H9 (cell line): ENCODE measurements around the gene FLT3. TPM values are rescaled to one million over a fixed set of nuclear protein-coding genes. Genes with fewer than 3 reads are reported as not detected.

Source experiments
- DNase-seq: peaks from one replicate; pipeline ENCODE4 v3.0.0-alpha.2; 2017
- H2AFZ ChIP-seq: one replicate; pipeline ENCODE4 v1.6.1; 2013; ENCODE audit warnings: mild to moderate bottlenecking, low read length, control low read depth, moderate library complexity
- H2AK5ac ChIP-seq: 2 replicates; pipeline ENCODE4 v1.6.1; 2013; ENCODE audit warnings: low read length, control low read depth, mixed read lengths; ENCODE audit not compliant: insufficient read length
- H2BK120ac ChIP-seq: one replicate; pipeline ENCODE4 v1.6.1; 2013; ENCODE audit warnings: low read depth, mild to moderate bottlenecking, low read length, control low read depth, inconsistent platforms; ENCODE audit not compliant: poor library complexity, severe bottlenecking
- H2BK12ac ChIP-seq: 2 replicates; pipeline ENCODE4 v1.6.1; 2013; ENCODE audit warnings: low read length, control low read depth, mixed read lengths, low read depth; ENCODE audit not compliant: insufficient read length
- H2BK15ac ChIP-seq: 2 replicates; pipeline ENCODE4 v1.6.1; 2013; ENCODE audit warnings: low read depth, low read length, control low read depth
- H2BK20ac ChIP-seq: one replicate; pipeline ENCODE4 v1.6.1; 2013; ENCODE audit warnings: low read depth, mild to moderate bottlenecking, low read length, control low read depth, inconsistent platforms; ENCODE audit not compliant: poor library complexity, severe bottlenecking
- H2BK5ac ChIP-seq: 2 replicates; pipeline ENCODE4 v1.6.1; 2013; ENCODE audit warnings: low read length, control low read depth, mixed read lengths; ENCODE audit not compliant: insufficient read length
- H3K14ac ChIP-seq: 2 replicates; pipeline ENCODE4 v1.6.1; 2013; ENCODE audit warnings: low read length, control low read depth; ENCODE audit not compliant: insufficient read depth
- H3K18ac ChIP-seq: 2 replicates; pipeline ENCODE4 v1.6.1; 2013; ENCODE audit warnings: low read depth, mild to moderate bottlenecking, mixed read lengths, low read length, control low read depth; ENCODE audit not compliant: insufficient read length
- H3K23ac ChIP-seq: 2 replicates; pipeline ENCODE4 v1.6.1; 2013; ENCODE audit warnings: low read length, control low read depth, mixed read lengths, low read depth; ENCODE audit not compliant: insufficient read length
- H3K23me2 ChIP-seq: 2 replicates; pipeline ENCODE4 v1.6.1; 2013; ENCODE audit warnings: low read depth, mild to moderate bottlenecking, mixed read lengths, low read length, control low read depth; ENCODE audit not compliant: insufficient read length, poor library complexity, severe bottlenecking
- H3K27ac ChIP-seq: 2 replicates; pipeline ENCODE4 v1.5.1; 2013; ENCODE audit warnings: low read length, control low read depth, mixed read lengths, low read depth; ENCODE audit not compliant: insufficient read length
- H3K27me3 ChIP-seq: 2 replicates; pipeline ENCODE4 v1.6.1; 2013; ENCODE audit warnings: low read length, control low read depth, inconsistent platforms; ENCODE audit not compliant: insufficient read depth
- H3K4ac ChIP-seq: 2 replicates; pipeline ENCODE4 v1.6.1; 2013; ENCODE audit warnings: low read depth, mild to moderate bottlenecking, control low read depth, inconsistent platforms, low read length, moderate library complexity
- H3K4me1 ChIP-seq: 2 replicates; pipeline ENCODE4 v1.6.1; 2013; ENCODE audit warnings: low read length, control low read depth, inconsistent platforms; ENCODE audit not compliant: insufficient read depth
- H3K4me2 ChIP-seq: 2 replicates; pipeline ENCODE4 v1.6.1; 2013; ENCODE audit warnings: low read length, control low read depth, mixed read lengths; ENCODE audit not compliant: insufficient read length, insufficient read depth
- H3K56ac ChIP-seq: 2 replicates; pipeline ENCODE4 v1.6.1; 2013; ENCODE audit warnings: low read depth, mild to moderate bottlenecking, mixed read lengths, low read length, control low read depth; ENCODE audit not compliant: insufficient read length
- H3K79me1 ChIP-seq: 2 replicates; pipeline ENCODE4 v1.6.1; 2013; ENCODE audit warnings: low read depth, mild to moderate bottlenecking, moderate library complexity, low read length, control low read depth, inconsistent platforms; ENCODE audit not compliant: insufficient read depth, poor library complexity, severe bottlenecking
- H3K79me2 ChIP-seq: 2 replicates; pipeline ENCODE4 v1.6.1; 2013; ENCODE audit warnings: low read length, control low read depth, inconsistent platforms; ENCODE audit not compliant: insufficient read depth
- H3K9ac ChIP-seq: 2 replicates; pipeline ENCODE4 v1.6.1; 2013; ENCODE audit warnings: low read length, control low read depth, mixed read lengths; ENCODE audit not compliant: insufficient read length; ENCODE audit errors: extremely low read depth
- H3K9me3 ChIP-seq: one replicate; pipeline ENCODE4 v1.6.1; 2013; ENCODE audit warnings: low read depth, low read length, inconsistent platforms; ENCODE audit not compliant: control insufficient read depth
- H3T11ph ChIP-seq: one replicate; pipeline ENCODE4 v1.6.1; 2013; ENCODE audit warnings: mild to moderate bottlenecking, low read length, control low read depth, inconsistent platforms
- H4K20me1 ChIP-seq: one replicate; pipeline ENCODE4 v1.6.1; 2013; ENCODE audit not compliant: control insufficient read depth, insufficient read length, insufficient read depth
- H4K5ac ChIP-seq: 2 replicates; pipeline ENCODE4 v1.6.1; 2013; ENCODE audit warnings: low read depth, mild to moderate bottlenecking, mixed read lengths, low read length, control low read depth; ENCODE audit not compliant: insufficient read length
- H4K8ac ChIP-seq: replicated peaks from 2 replicates; pipeline ENCODE4 v1.6.1; 2013; ENCODE audit warnings: low read length, control low read depth, mixed read lengths, low read depth; ENCODE audit not compliant: insufficient read length
- H4K91ac ChIP-seq: 2 replicates; pipeline ENCODE4 v1.6.1; 2013; ENCODE audit warnings: low read depth, mild to moderate bottlenecking, moderate library complexity, mixed read lengths, low read length, control low read depth; ENCODE audit not compliant: insufficient read length
- H3K27ac Mint-ChIP-seq, 3 experiments: 2 replicates in 2 of 3; 3 replicates in 1 of 3; pipeline ENCODE4 v1.8.0; 2020 to 2021; ENCODE audit warnings: mixed read lengths in 3 of 3, mild to moderate bottlenecking in 1 of 3, moderate library complexity in 1 of 3
- H3K27me3 Mint-ChIP-seq: 2 replicates; pipeline ENCODE4 v1.8.0; 2021; ENCODE audit warnings: low read depth, mild to moderate bottlenecking, moderate library complexity, mixed read lengths
- H3K36me3 Mint-ChIP-seq, 3 experiments: 2 replicates in 2 of 3; 3 replicates in 1 of 3; pipeline ENCODE4 v1.8.0; 2020 to 2021; ENCODE audit warnings: low read depth in 3 of 3, mixed read lengths in 3 of 3; ENCODE audit not compliant: insufficient read depth in 1 of 3
- H3K4me1 Mint-ChIP-seq, 2 experiments: 2 replicates each; pipeline ENCODE4 v1.8.0; 2020; ENCODE audit warnings: mixed read lengths in 2 of 2
- H3K4me3 Mint-ChIP-seq, 2 experiments: 2 replicates in 1 of 2; 3 replicates in 1 of 2; pipeline ENCODE4 v1.8.0; 2020 to 2021; ENCODE audit warnings: mild to moderate bottlenecking in 2 of 2, mixed read lengths in 2 of 2, moderate library complexity in 1 of 2
- H3K9me3 Mint-ChIP-seq, 2 experiments: 2 replicates in 1 of 2; 3 replicates in 1 of 2; pipeline ENCODE4 v1.8.0; 2020; ENCODE audit warnings: mild to moderate bottlenecking in 2 of 2, mixed read lengths in 2 of 2, moderate library complexity in 1 of 2
- WGBS: extraction: QIAGEN DNeasy Blood & Tissue Kit; methylation state at CpG from one replicate; pipeline ENCODE4 v1.1.7; 2013; ENCODE audit warnings: missing lambda C conversion rate, low lambda C conversion rate, mixed read lengths; ENCODE audit not compliant: insufficient read length; ENCODE audit errors: extremely low coverage; 5-methylcytosine and 5-hydroxymethylcytosine counted together
- total RNA-seq: library from RNA; stranded (reverse); gene quantifications from 2 replicates; pipeline ENCODE4 v1.2.1, GENCODE V29; 2021
- TF ChIP-seq, protein P1 (sequence below): fragments of 200-600 bp; sonication (generic); conservative IDR thresholded peaks from 3 replicates; pipeline ENCODE4 v1.8.0; 2021; ENCODE audit warnings: antibody characterized with exemption, mild to moderate bottlenecking

Gene FLT3
- total RNA-seq, 1 experiment from 2014 or later: 0.44 TPM

DNA sequence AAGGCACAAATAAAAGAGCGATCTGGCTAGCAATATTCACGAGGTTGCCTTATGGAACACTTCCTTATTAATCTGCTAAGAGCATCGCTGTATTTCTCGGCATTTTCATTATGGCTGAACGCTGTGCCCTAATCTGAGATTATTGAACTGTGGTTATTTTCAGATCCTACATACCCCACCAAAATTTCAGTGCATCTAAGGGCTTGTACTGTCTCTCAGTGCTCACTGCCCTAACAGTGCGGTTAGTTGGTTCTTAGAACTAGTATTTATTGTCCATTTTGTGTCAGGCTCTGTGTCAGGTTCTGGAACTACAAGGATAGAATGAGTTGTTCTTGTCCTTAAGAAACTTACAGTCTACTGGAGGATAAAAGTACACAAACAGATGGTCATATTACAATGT lies 51.6 kb downstream of the FLT3 start:
- H3K4ac ChIP-seq: no peak overlapping the region
- no peaks in the 10 kb centered on the region; the same call in 1 of the 2 replicates for H3K79me2 ChIP-seq
- Mint-ChIP-seq H3K4me1 (peaks cover 30 to 42% of the 10 kb centered on the region in 2 experiments), H3K4me3 (no peak overlapping the region), H3K9me3 (no peaks in the 10 kb centered on the region), H3K36me3 (peaks cover 0 to 5% (median 0%) of the 10 kb centered on the region in 3 experiments; a peak in 1 of 7 replicates), H3K27me3 (peaks cover 31% of the 10 kb centered on the region), H3K27ac (peak overlapping the region in 1 of 3 experiments; percentile 13; a peak in 2 of 7 replicates)
- no peak overlapping the region for H4K91ac ChIP-seq
- H4K8ac ChIP-seq: no peak overlapping the region
- TF ChIP-seq, protein P1, sequence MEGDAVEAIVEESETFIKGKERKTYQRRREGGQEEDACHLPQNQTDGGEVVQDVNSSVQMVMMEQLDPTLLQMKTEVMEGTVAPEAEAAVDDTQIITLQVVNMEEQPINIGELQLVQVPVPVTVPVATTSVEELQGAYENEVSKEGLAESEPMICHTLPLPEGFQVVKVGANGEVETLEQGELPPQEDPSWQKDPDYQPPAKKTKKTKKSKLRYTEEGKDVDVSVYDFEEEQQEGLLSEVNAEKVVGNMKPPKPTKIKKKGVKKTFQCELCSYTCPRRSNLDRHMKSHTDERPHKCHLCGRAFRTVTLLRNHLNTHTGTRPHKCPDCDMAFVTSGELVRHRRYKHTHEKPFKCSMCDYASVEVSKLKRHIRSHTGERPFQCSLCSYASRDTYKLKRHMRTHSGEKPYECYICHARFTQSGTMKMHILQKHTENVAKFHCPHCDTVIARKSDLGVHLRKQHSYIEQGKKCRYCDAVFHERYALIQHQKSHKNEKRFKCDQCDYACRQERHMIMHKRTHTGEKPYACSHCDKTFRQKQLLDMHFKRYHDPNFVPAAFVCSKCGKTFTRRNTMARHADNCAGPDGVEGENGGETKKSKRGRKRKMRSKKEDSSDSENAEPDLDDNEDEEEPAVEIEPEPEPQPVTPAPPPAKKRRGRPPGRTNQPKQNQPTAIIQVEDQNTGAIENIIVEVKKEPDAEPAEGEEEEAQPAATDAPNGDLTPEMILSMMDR: no peak
- H4K5ac ChIP-seq: no peak overlapping the region
- no peak for DNase-seq
- H3K4me2 ChIP-seq: no peak overlapping the region
- no peak overlapping the region for H3K18ac ChIP-seq
- no peak overlapping the region for H3K56ac ChIP-seq
- WGBS: no CpG with 5 or more reads among the region's 6 CpGs
- no peaks in the 10 kb centered on the region for H3K9me3 ChIP-seq
- no peak overlapping the region for H3K27ac ChIP-seq
- no peak overlapping the region for H2BK5ac ChIP-seq
- H3K79me1 ChIP-seq: no peaks in the 10 kb centered on the region
- no peak overlapping the region for H3K14ac ChIP-seq
- H2AK5ac ChIP-seq: peak overlapping the region; percentile 51
- H3K9ac ChIP-seq: no peak overlapping the region
- H2BK20ac ChIP-seq: no peak overlapping the region
- H3T11ph ChIP-seq: no peak overlapping the region
- H3K23ac ChIP-seq: no peak overlapping the region
- no peaks in the 10 kb centered on the region for H3K27me3 ChIP-seq
- no peak overlapping the region for H2BK120ac ChIP-seq
- peaks cover 8% of the 10 kb centered on the region for H3K4me1 ChIP-seq
- no peaks in the 10 kb centered on the region for H3K23me2 ChIP-seq
- no peaks in the 10 kb centered on the region for H4K20me1 ChIP-seq
- no peak overlapping the region for H2BK12ac ChIP-seq
- H2BK15ac ChIP-seq: no peak overlapping the region
- H2AFZ ChIP-seq: no peak overlapping the region
